ENCODE data around the gene INPP5K.
"Not testable (repeated sequence)": the region's sequence is repeated elsewhere in the genome, so short reads cannot be mapped to it uniquely, and the experiment has no call there.

INPP5K gene

DNA sequence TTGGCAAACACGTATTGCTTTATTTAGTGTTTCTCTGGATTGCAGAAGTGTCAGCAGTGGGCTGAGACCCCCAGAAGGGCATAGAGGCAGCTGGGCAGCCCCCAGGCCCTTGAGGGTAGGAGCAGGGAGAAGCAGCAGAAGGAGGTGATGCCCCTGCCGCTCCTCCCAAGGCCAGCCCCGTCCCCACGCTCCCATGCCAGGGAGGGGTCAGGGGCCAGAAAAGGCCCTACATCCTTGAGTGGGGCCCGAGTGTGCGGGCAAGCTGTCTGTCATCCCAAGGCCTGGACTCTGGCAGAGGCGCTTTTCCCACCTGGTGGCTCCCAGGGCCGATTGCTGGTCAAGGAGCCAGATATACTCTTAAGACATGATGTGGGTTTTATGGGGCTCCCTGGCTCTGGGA lies 52.2 kb downstream of the INPP5K start:
- DNase-seq (ENCODE audit: low spot score): no peak

DNA sequence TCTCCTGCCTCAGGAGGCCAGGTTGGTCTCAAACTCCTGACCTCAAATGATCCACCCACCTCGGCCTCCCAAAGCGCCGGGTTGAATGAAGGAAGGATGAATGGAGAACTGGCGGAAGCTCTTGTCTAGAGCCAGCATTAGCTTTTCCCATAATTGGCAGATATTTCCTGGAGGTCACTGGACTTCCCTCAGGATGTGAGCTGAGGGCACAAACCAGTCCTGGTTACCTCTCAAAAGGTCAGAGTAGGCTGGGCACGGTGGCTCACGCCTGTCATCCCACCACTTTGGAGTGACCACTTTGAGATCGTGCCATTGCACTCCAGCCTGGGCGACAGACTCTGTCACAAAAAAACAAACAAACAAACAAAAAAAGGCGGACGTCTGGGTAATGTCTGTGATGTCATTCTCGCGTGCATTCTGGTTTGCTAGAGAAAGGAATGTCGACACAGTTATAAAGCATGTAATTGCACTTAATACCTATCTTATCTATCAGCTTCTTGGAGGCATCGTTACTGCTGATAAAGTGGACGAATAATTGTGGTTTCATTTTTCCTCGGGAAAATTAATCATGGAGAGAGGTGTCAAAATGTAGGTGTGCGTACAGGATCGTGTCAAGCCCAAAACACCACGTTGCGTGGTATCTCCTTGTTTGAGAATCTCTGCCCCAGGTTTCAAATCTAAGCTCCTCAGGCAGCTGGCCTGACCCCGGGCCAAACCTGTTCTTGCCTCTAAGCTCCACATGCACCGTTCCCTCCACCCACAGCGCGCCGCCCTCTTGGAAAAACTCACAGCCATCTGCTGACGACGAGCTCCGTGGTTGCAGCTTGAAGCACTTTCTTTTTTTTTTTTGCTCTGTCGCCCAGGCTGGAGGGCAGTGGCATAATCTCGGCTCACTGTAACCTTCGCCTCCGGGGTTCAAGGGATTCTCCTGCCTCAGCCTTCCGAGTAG lies 54.0 kb downstream of the INPP5K start:
- DNase-seq (ENCODE audit: low spot score): no peak

DNA sequence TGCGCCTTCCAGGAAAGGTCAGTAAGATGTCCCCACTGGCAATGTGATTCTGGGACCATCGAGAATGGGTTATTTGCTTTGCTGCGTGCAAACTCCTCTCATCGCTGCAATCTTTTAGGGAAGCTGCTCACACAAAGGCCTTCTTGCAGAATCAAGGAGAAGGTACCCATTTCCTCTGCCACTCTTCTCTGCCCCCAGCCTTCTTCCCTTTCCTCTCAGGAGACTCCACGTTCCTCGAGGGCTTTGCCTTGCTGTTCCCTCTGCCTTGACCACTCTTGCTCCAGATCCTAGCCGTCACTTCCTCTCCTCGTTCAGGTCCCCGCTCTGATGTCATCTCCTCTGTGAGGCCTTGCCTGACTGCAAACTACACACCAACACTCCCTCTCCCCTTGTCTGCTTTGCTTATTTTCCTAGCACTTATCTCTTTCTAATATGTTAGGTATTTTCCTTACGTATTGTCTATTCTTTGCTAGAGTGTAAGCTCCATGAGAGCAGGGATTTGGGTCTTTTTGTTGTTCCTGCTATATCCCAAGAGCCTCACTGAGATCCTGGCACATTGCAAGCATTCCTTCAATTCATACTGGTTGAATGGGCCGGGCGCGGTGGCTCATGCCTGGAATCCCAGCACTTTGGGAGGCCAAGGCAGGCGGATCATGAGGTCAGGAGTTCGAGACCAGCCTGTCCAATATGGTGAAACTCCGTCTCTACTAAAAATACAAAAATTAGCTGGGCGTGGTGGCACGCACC lies 55.0 kb downstream of the INPP5K start:
- no peak for DNase-seq (ENCODE audit: low spot score)

GRCh38 chr17:1460233-1460632 lies 56.2 kb downstream of the INPP5K start:
- no peak for DNase-seq (ENCODE audit: low spot score)

GRCh38 chr17:1455797-1456599 lies 60.4 kb downstream of the INPP5K start, which contains the start of gene CRK:
CRK (minus strand) TSS chr17:1456232; CDS start chr17:1456117, 115 bp downstream.
- peak; percentile 96 for DNase-seq (ENCODE audit: low spot score)

- peak; percentile 32 for DNase-seq (ENCODE audit: low spot score)
Observed at GRCh38 chr17:1455291-1455796, 61.1 kb downstream of the INPP5K start.

DNA sequence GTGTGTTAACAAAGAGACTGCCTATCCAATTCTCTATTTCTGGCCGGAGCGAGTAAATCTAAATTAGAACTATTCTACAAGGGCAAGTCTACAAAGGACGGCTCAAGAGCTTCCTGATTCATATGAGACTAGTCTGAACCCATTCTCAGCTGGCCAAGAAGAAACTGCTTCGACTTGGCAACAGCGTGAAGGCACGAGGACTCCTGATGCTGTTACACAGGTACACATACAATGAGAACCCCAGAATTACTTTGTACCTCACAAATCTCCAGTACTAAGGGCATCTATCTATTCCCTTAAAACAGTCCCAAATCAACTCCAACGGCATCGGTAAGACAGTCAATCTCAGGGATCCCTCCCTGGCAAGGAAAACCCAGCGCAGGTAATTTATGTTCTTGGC lies 61.9 kb downstream of the INPP5K start:
- DNase-seq (ENCODE audit: low spot score): no peak

- DNase-seq (ENCODE audit: low spot score): not testable (repeated sequence)
Observed at GRCh38 chr17:1453694-1454093, 62.7 kb downstream of the INPP5K start.

- no peak for DNase-seq (ENCODE audit: low spot score)
Observed at GRCh38 chr17:1452836-1453235, 63.6 kb downstream of the INPP5K start.

GRCh38 chr17:1450261-1450660 lies 66.2 kb downstream of the INPP5K start:
- DNase-seq (ENCODE audit: low spot score): not testable (repeated sequence)

DNA sequence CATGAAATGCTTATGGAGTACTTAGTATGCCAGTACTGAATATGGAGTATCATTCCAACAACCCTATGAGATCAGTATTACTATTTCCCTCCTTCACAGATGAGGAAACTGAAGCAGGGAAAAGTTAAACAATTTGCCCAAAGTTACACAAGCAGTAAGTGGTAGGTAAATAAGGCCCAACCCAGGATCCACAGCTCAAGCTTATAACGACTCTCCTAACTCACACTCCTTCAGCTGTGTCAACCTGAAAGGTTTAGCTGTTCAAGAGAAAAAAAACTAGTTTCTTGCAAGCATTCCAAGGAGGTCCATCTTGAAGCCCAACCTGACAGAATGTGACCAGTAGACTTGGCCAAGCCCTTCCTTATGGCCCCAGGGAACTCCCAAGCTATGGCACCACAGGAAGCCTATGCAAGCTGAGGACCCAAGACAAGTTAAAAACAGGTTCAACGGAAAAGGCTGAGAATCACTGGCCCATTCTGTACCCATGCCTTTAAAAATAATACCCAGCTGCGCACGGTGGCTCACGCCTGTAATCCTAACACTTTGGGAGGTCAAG lies 66.9 kb downstream of the INPP5K start:
- no peak for DNase-seq (ENCODE audit: low spot score)

GRCh38 chr17:1447052-1447451 lies 69.4 kb downstream of the INPP5K start:
- DNase-seq (ENCODE audit: low spot score): no peak

DNA sequence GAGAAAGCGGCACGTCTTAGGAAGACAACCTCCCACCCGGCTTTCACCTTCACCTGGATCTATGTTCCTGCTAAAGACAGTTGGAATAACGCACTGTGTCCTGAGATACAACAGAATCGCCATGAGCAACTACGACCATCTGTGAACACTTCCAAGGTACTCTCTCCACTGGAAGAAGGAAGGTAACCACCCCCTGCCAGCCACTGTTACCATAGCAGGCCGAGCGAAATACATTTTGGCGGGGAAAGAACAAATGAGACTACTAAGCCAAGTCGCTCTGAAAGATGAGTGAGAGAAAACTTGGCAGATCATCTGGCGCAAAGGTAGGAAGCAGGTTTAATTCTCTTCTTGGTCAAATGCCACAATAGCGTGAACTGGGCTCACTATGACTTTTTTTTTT lies 70.2 kb downstream of the INPP5K start:
- DNase-seq (ENCODE audit: low spot score): no peak

DNA sequence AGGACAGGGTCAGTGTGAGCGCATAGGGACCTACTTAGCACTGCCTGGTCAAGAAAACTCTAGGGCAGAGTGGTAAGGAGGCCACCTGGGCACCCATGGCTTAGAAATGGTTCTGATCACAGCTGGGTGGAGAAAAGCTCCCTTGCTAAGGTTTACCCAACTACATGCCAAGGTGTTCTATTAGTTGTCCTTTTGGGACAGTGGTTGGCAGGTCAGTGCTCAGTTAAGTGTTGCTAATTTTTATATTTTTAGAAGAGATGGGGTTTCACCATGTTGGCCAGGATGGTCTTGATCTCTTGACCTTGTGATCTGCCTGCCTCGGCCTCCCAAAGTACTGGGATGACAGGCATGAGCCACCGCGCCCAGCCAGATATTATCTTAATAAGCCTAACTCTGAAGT lies 70.7 kb downstream of the INPP5K start:
- DNase-seq (ENCODE audit: low spot score): not testable (repeated sequence)

All from globus pallidus (tissue), 1 donor.